H1 (cell line): Measurements from ENCODE around the gene KRTAP5-1. TPM values are rescaled to one million over a fixed set of nuclear protein-coding genes. Genes with fewer than 3 reads are reported as not detected.
A peak's percentile ranks its signal among the peaks of the same experiment; 100 is the strongest.

Source experiments
- CTCF ChIA-PET: fragments of 300-600 bp; sonication (Branson Sonifier 250); formaldehyde crosslinking; loops from one replicate; lab custom pipeline; 2021; ENCODE audit not compliant: partially characterized antibody; lab: Charles Lee
- POLR2A ChIA-PET: fragments of 300-600 bp; sonication (Branson Sonifier 250); formaldehyde crosslinking; loops from one replicate; lab custom pipeline; 2021; ENCODE audit warnings: inconsistent platforms; ENCODE audit not compliant: partially characterized antibody; lab: Charles Lee
- DNase-seq, 2 experiments: peaks; one replicate each; pipeline versions ENCODE4 v3.0.0 to v3.0.0-alpha.2; 2010 to 2022; ENCODE audit warnings: low spot score in 2 of 2, low read depth in 1 of 2, mixed read lengths in 1 of 2
- FAIRE-seq: peaks from 2 replicates; lab custom pipeline; 2011; peaks lifted over from hg19 to GRCh38; lab: Jason Lieb, UNC
- H2AFZ ChIP-seq: 2 replicates; pipeline ENCODE4 v1.8.1; 2012; ENCODE audit warnings: low read length, inconsistent platforms
- H2AK5ac ChIP-seq: 2 replicates; pipeline ENCODE4 v1.6.1; 2013; ENCODE audit warnings: low read depth, low read length
- H2BK120ac ChIP-seq: replicated peaks from 2 replicates; pipeline ENCODE3; 2013; ENCODE audit warnings: low read depth, low read length, inconsistent platforms
- H2BK12ac ChIP-seq: 2 replicates; pipeline ENCODE4 v1.6.1; 2013; ENCODE audit warnings: low read depth, low read length
- H2BK15ac ChIP-seq: 2 replicates; pipeline ENCODE4 v1.6.1; 2013; ENCODE audit warnings: low read length
- H2BK20ac ChIP-seq: 2 replicates; pipeline ENCODE4 v1.6.1; 2013; ENCODE audit warnings: low read length
- H2BK5ac ChIP-seq: 2 replicates; pipeline ENCODE4 v1.6.1; 2013; ENCODE audit warnings: low read depth, low read length
- H3K14ac ChIP-seq: 2 replicates; pipeline ENCODE4 v1.6.1; 2013; ENCODE audit warnings: inconsistent platforms; ENCODE audit not compliant: insufficient read length
- H3K18ac ChIP-seq: 2 replicates; pipeline ENCODE4 v1.6.1; 2013; ENCODE audit warnings: low read length; ENCODE audit errors: extremely low read depth
- H3K23ac ChIP-seq: 2 replicates; pipeline ENCODE4 v1.6.1; 2013; ENCODE audit warnings: inconsistent platforms; ENCODE audit not compliant: insufficient read length
- H3K23me2 ChIP-seq: 2 replicates; pipeline ENCODE4 v1.6.1; 2013; ENCODE audit warnings: low read depth, low read length
- H3K27ac ChIP-seq: 2 replicates; pipeline ENCODE4 v1.6.1; 2011; ENCODE audit warnings: low read depth, low read length, inconsistent platforms
- H3K27me3 ChIP-seq, 4 experiments: replicated peaks in 1 of 4; 1 replicate in 1 of 4; 2 replicates in 3 of 4; pipeline versions ENCODE4 v1.6.1 to v1.8.1; 2011 to 2013; ENCODE audit warnings: low read length in 3 of 4, mild to moderate bottlenecking in 3 of 4, inconsistent platforms in 2 of 4, mixed read lengths in 2 of 4, moderate library complexity in 1 of 4; ENCODE audit not compliant: control insufficient read depth in 3 of 4, insufficient read depth in 3 of 4; ENCODE audit errors: extremely low read depth in 1 of 4
- H3K36me3 ChIP-seq, 4 experiments: 2 replicates each; pipeline versions ENCODE4 v1.6.1 to v1.8.1; 2011 to 2013; ENCODE audit warnings: mild to moderate bottlenecking in 4 of 4, low read length in 3 of 4, moderate library complexity in 2 of 4, control low read depth in 1 of 4, inconsistent platforms in 1 of 4; ENCODE audit not compliant: insufficient read depth in 4 of 4, control insufficient read depth in 2 of 4
- H3K4ac ChIP-seq: replicated peaks from 2 replicates; pipeline ENCODE3; 2013; ENCODE audit warnings: low read length, low read depth, mixed read lengths, inconsistent platforms; ENCODE audit not compliant: insufficient read length
- H3K4me1 ChIP-seq, 4 experiments: replicated peaks in 1 of 4; 1 replicate in 1 of 4; 2 replicates in 3 of 4; pipeline versions ENCODE4 v1.6.1 to v1.8.1; 2011 to 2013; ENCODE audit warnings: low read length in 3 of 4, inconsistent platforms in 2 of 4, mixed read lengths in 1 of 4; ENCODE audit not compliant: insufficient read depth in 4 of 4, control insufficient read depth in 3 of 4
- H3K4me2 ChIP-seq, 2 experiments: 2 replicates each; pipeline versions ENCODE4 v1.6.1 to v1.8.1; 2011 to 2013; ENCODE audit warnings: low read depth in 2 of 2, low read length in 2 of 2, control low read depth in 1 of 2, inconsistent platforms in 1 of 2, mild to moderate bottlenecking in 1 of 2; ENCODE audit not compliant: insufficient read depth in 1 of 2
- H3K4me3 ChIP-seq, 4 experiments: fragments of 200-600, 300-600 bp in 1 of 4; sonication (generic), shearing (Covaris generic), sonication (Bioruptor Twin) in 1 of 4; 2 replicates each; pipeline versions ENCODE4 v1.5.1 to v1.8.1; 2011 to 2016; ENCODE audit warnings: low read length in 4 of 4, low read depth in 3 of 4, control low read depth in 2 of 4, inconsistent platforms in 2 of 4, mild to moderate bottlenecking in 2 of 4, mixed read lengths in 1 of 4, moderate library complexity in 1 of 4; ENCODE audit not compliant: insufficient read depth in 2 of 4; ENCODE audit errors: extremely low read depth in 1 of 4
- H3K56ac ChIP-seq: replicated peaks from 2 replicates; pipeline ENCODE3; 2013; ENCODE audit warnings: low read depth, mild to moderate bottlenecking, mixed read lengths, low read length, inconsistent platforms; ENCODE audit not compliant: insufficient read length
- H3K79me1 ChIP-seq: 2 replicates; pipeline ENCODE4 v1.6.1; 2013; ENCODE audit warnings: low read depth, low read length, control low read depth
- H3K79me2 ChIP-seq, 2 experiments: 2 replicates each; pipeline versions ENCODE4 v1.6.1 to v1.8.1; 2012 to 2013; ENCODE audit warnings: low read length in 2 of 2, mild to moderate bottlenecking in 2 of 2, inconsistent platforms in 1 of 2; ENCODE audit not compliant: insufficient read depth in 2 of 2, control insufficient read depth in 1 of 2
- H3K9ac ChIP-seq, 4 experiments: replicated peaks in 1 of 4; 1 replicate in 1 of 4; 2 replicates in 3 of 4; pipeline versions ENCODE4 v1.6.1 to v1.8.1; 2011 to 2013; ENCODE audit warnings: low read depth in 3 of 4, low read length in 3 of 4, control low read depth in 2 of 4, mild to moderate bottlenecking in 2 of 4, moderate library complexity in 2 of 4, inconsistent platforms in 1 of 4; ENCODE audit errors: extremely low read depth in 1 of 4
- H3K9me3 ChIP-seq, 2 experiments: 2 replicates each; pipeline versions ENCODE4 v1.6.1 to v1.8.1; 2012 to 2013; ENCODE audit warnings: mild to moderate bottlenecking in 2 of 2, moderate library complexity in 2 of 2, control low read depth in 1 of 2, inconsistent platforms in 1 of 2, low read depth in 1 of 2, low read length in 1 of 2, mixed read lengths in 1 of 2; ENCODE audit not compliant: insufficient read depth in 2 of 2
- H4K20me1 ChIP-seq, 2 experiments: replicated peaks in 1 of 2; 2 replicates each; pipeline versions ENCODE3 to v1.8.1; 2011 to 2013; ENCODE audit warnings: inconsistent platforms in 2 of 2, low read length in 2 of 2, mild to moderate bottlenecking in 1 of 2; ENCODE audit not compliant: insufficient read depth in 2 of 2, control insufficient read depth in 1 of 2
- H4K5ac ChIP-seq: 2 replicates; pipeline ENCODE4 v1.6.1; 2013; ENCODE audit warnings: low read length, low read depth, mixed read lengths, inconsistent platforms; ENCODE audit not compliant: insufficient read length
- H4K8ac ChIP-seq: 2 replicates; pipeline ENCODE4 v1.8.0; 2013; ENCODE audit warnings: mild to moderate bottlenecking, moderate library complexity, low read length, inconsistent platforms; ENCODE audit not compliant: insufficient read depth; ENCODE audit errors: extremely low read depth
- H4K91ac ChIP-seq: replicated peaks from 2 replicates; pipeline ENCODE3; 2013; ENCODE audit warnings: low read length, mixed read lengths, inconsistent platforms; ENCODE audit not compliant: insufficient read length
- ATF2 ChIP-seq: IDR thresholded peaks from 2 replicates; pipeline ENCODE4 v1.6.1; 2012; ENCODE audit warnings: low read length, inconsistent platforms
- CREB1 ChIP-seq: IDR thresholded peaks from 2 replicates; pipeline ENCODE4 v1.6.1; 2012; ENCODE audit warnings: inconsistent platforms
- JUN ChIP-seq: IDR thresholded peaks from 2 replicates; pipeline ENCODE4 v1.6.1; 2011; ENCODE audit warnings: low read depth, mild to moderate bottlenecking, improper control_type of control experiment, low read length
- JUND ChIP-seq: IDR thresholded peaks from 2 replicates; pipeline ENCODE4 v1.6.1; 2011; ENCODE audit warnings: mild to moderate bottlenecking, improper control_type of control experiment, low read length
- RFX5 ChIP-seq: IDR thresholded peaks from 2 replicates; pipeline ENCODE4 v1.6.1; 2011; ENCODE audit warnings: low read depth, low read length, improper control_type of control experiment, borderline replicate concordance
- RNF2 ChIP-seq: fragments of 200-900, 300-1000 bp; sonication (generic); IDR thresholded peaks from 2 replicates; pipeline ENCODE4 v1.7.1; 2016; ENCODE audit warnings: borderline replicate concordance, low read depth, mild to moderate bottlenecking, antibody characterized with exemption, low read length; ENCODE audit not compliant: poor library complexity, severe bottlenecking; ENCODE audit errors: missing control alignments
- SIRT6 ChIP-seq: IDR thresholded peaks from one replicate; pipeline ENCODE4 v1.7.1; 2012; ENCODE audit warnings: low read length, inconsistent platforms
- TCF12 ChIP-seq: IDR thresholded peaks from 2 replicates; pipeline ENCODE4 v1.6.1; 2011; ENCODE audit warnings: low read depth, mild to moderate bottlenecking, low read length
- WGBS, 2 experiments: shearing (Covaris generic) in 1 of 2; methylation state at CpG; one replicate each; pipeline versions ENCODE4 v1.1.6 to v1.1.7; 2013 to 2015; ENCODE audit warnings: low lambda C conversion rate in 2 of 2, mixed read lengths in 2 of 2, inconsistent platforms in 1 of 2, low coverage in 1 of 2, missing lambda C conversion rate in 1 of 2; ENCODE audit not compliant: insufficient replicate concordance in 2 of 2, insufficient coverage in 1 of 2, insufficient read length in 1 of 2; ENCODE audit errors: extremely low coverage in 1 of 2, missing lambda C conversion rate in 1 of 2; 5-methylcytosine and 5-hydroxymethylcytosine counted together
- polyA plus RNA-seq, 7 experiments: library from polyadenylated mRNA; depleted of rRNA in 3 of 7; stranded (reverse) in 5 of 7; unstranded in 2 of 7; fragments of >200 nt in 5 of 7; fragments of 200-250 nt in 2 of 7; gene quantifications; 1 replicate in 5 of 7; 2 replicates in 1 of 7; 4 replicates in 1 of 7; pipeline versions ENCODE4 v1.2.1 to v1.2.3, GENCODE V29; 2011 to 2013; ENCODE audit warnings: missing spikeins in 2 of 7, mixed read lengths in 2 of 7
- total RNA-seq: library from RNA; stranded (reverse); fragmentation: NEBNext Ultra II Directional; extraction: Animal tissue kit (Norgen Biotek cat#: 25700); gene quantifications from 2 replicates; pipeline ENCODE4 v1.2.1, GENCODE V29; 2021

KRTAP5-1 gene
- total and polyA plus RNA-seq, 2 of the 8 experiments (the other 6 are each of a cell fraction or from before 2014, with no cell fraction given), result not detected

DNA sequence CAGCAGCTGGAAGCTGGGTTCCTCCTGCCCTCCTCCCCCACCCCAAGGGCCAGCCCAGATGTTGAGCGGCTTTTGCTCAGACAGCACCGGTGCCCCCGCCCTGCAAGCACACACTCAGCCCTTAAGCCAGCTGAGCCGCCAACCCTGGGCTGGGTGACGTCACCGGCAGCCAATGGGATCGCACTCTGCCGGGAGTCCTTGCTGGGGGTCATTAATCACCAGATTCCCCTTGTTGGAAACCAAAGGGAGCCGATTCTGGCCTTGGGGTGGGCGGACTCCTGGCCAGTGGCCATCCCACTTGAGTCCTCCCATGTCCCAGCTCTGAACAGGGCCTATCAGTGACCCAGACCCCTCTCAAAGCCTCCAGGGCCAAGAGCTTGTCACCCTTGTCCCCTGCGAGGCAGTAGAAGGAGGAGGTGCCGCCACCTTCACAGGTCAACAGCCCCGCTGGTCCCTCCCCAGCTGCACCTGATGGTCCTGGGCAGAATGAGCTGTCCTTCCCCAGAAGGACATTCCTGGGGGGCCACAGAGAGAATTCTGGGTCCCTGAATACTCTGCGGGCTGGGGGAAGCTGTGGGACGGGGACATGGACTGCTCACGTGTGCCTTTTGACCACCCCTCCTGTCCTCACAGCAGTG, 20.4 kb downstream of the KRTAP5-1 start:
- POLR2A ChIA-PET, result interaction anchor here (0.7 to 2.7 kb wide), 4 partner anchors 9 to 32 kb away, joined by 3 to 12 read pairs (median 7); no protein-coding TSS in a partner anchor
- Histone ChIP-seq H2AFZ (no peak overlapping the region), H2BK12ac (peak overlapping the region; percentile 63; the same call in 1 of the 2 replicates), H4K20me1 (peaks cover 2 to 19% of the 10 kb centered on the region in 2 experiments), H3K4me2 (peak overlapping the region in 1 of 2 experiments; percentile 60; a peak in 3 of 4 replicates), H3K56ac (no peak overlapping the region), H3K4me3 (peak overlapping the region in 1 of 4 experiments; percentile 8; a peak in 2 of 8 replicates), H2BK20ac (peak overlapping the region; percentile 72; the same call in 1 of the 2 replicates), H2BK120ac (no peak overlapping the region), H2AK5ac (peak overlapping the region; percentile 86; the same call in 1 of the 2 replicates), H3K27ac (no peak overlapping the region), H3K4me1 (peaks cover 0 to 46% (median 31%) of the 10 kb centered on the region in 4 experiments; a peak in 6 of 7 replicates), H3K79me1 (no peaks in the 10 kb centered on the region), H3K4ac (no peak overlapping the region), H3K14ac (no peak overlapping the region), H2BK15ac (peak overlapping the region; percentile 100; the same call in 1 of the 2 replicates), H3K23ac (no peak overlapping the region), H3K27me3 (peaks cover 0 to 11% (median 6%) of the 10 kb centered on the region in 4 experiments; a peak in 4 of 7 replicates), H3K9ac (0 out of 7 replicates have a peak overlapping the region, but pooled peaks of 1 of the 4 experiments have one; percentile 27), H4K5ac (no peak overlapping the region), H4K91ac (peak overlapping the region; percentile 30), H3K18ac (peak overlapping the region; percentile 29; the same call in 1 of the 2 replicates), H3K23me2 (no peaks in the 10 kb centered on the region), H4K8ac (no peak overlapping the region; the same call in none of the 2 replicates), H2BK5ac (peak overlapping the region; percentile 49; the same call in 1 of the 2 replicates), H3K79me2 (no peaks in the 10 kb centered on the region), H3K9me3 (no peaks in the 10 kb centered on the region), H3K36me3 (no peaks in the 10 kb centered on the region)
- WGBS, 2 experiments, result 33% methylated on average over 16 of the region's 16 CpGs; no CpG with 5 or more reads in 1 of the 2 experiments
- DNase-seq (peak in 1 of 2 experiments; percentile 90), FAIRE-seq (no peak)
- CTCF ChIA-PET, result interaction anchor here (0.6 to 9.1 kb wide), 11 partner anchors 9 to 213 kb away, joined by 3 to 100 read pairs (median 4); no protein-coding TSS in a partner anchor
- TF ChIP-seq RFX5 (peak; percentile 24; the same call in 1 of the 2 replicates), TCF12 (0 out of 2 replicates have a peak, but pooled peaks have one; percentile 26), SIRT6 (no peak), JUN (peak; percentile 79; the same call in 1 of the 2 replicates), JUND (peak; percentile 96), ATF2 (peak; percentile 100), CREB1 (peak; percentile 61; the same call in 1 of the 2 replicates), RNF2 (no peak)
